H1 (cell line): Measurements from ENCODE around the gene IGF2BP3. TPM values are rescaled to one million over a fixed set of nuclear protein-coding genes. Genes with fewer than 3 reads are reported as not detected.

Source experiments
- CTCF ChIA-PET: fragments of 300-600 bp; sonication (Branson Sonifier 250); formaldehyde crosslinking; loops from one replicate; lab custom pipeline; 2021; ENCODE audit not compliant: partially characterized antibody; lab: Charles Lee
- POLR2A ChIA-PET: fragments of 300-600 bp; sonication (Branson Sonifier 250); formaldehyde crosslinking; loops from one replicate; lab custom pipeline; 2021; ENCODE audit warnings: inconsistent platforms; ENCODE audit not compliant: partially characterized antibody; lab: Charles Lee
- DNase-seq, 2 experiments: peaks; one replicate each; pipeline versions ENCODE4 v3.0.0 to v3.0.0-alpha.2; 2010 to 2022; ENCODE audit warnings: low spot score in 2 of 2, low read depth in 1 of 2, mixed read lengths in 1 of 2
- FAIRE-seq: peaks from 2 replicates; lab custom pipeline; 2011; peaks lifted over from hg19 to GRCh38; lab: Jason Lieb, UNC
- H2AFZ ChIP-seq: 2 replicates; pipeline ENCODE4 v1.8.1; 2012; ENCODE audit warnings: low read length, inconsistent platforms
- H2AK5ac ChIP-seq: 2 replicates; pipeline ENCODE4 v1.6.1; 2013; ENCODE audit warnings: low read depth, low read length
- H2BK120ac ChIP-seq: replicated peaks from 2 replicates; pipeline ENCODE3; 2013; ENCODE audit warnings: low read depth, low read length, inconsistent platforms
- H2BK12ac ChIP-seq: 2 replicates; pipeline ENCODE4 v1.6.1; 2013; ENCODE audit warnings: low read depth, low read length
- H2BK15ac ChIP-seq: 2 replicates; pipeline ENCODE4 v1.6.1; 2013; ENCODE audit warnings: low read length
- H2BK20ac ChIP-seq: 2 replicates; pipeline ENCODE4 v1.6.1; 2013; ENCODE audit warnings: low read length
- H2BK5ac ChIP-seq: 2 replicates; pipeline ENCODE4 v1.6.1; 2013; ENCODE audit warnings: low read depth, low read length
- H3K14ac ChIP-seq: 2 replicates; pipeline ENCODE4 v1.6.1; 2013; ENCODE audit warnings: inconsistent platforms; ENCODE audit not compliant: insufficient read length
- H3K18ac ChIP-seq: 2 replicates; pipeline ENCODE4 v1.6.1; 2013; ENCODE audit warnings: low read length; ENCODE audit errors: extremely low read depth
- H3K23ac ChIP-seq: 2 replicates; pipeline ENCODE4 v1.6.1; 2013; ENCODE audit warnings: inconsistent platforms; ENCODE audit not compliant: insufficient read length
- H3K23me2 ChIP-seq: 2 replicates; pipeline ENCODE4 v1.6.1; 2013; ENCODE audit warnings: low read depth, low read length
- H3K27ac ChIP-seq: 2 replicates; pipeline ENCODE4 v1.6.1; 2011; ENCODE audit warnings: low read depth, low read length, inconsistent platforms
- H3K27me3 ChIP-seq, 4 experiments: replicated peaks in 1 of 4; 1 replicate in 1 of 4; 2 replicates in 3 of 4; pipeline versions ENCODE4 v1.6.1 to v1.8.1; 2011 to 2013; ENCODE audit warnings: low read length in 3 of 4, mild to moderate bottlenecking in 3 of 4, inconsistent platforms in 2 of 4, mixed read lengths in 2 of 4, moderate library complexity in 1 of 4; ENCODE audit not compliant: control insufficient read depth in 3 of 4, insufficient read depth in 3 of 4; ENCODE audit errors: extremely low read depth in 1 of 4
- H3K36me3 ChIP-seq, 4 experiments: 2 replicates each; pipeline versions ENCODE4 v1.6.1 to v1.8.1; 2011 to 2013; ENCODE audit warnings: mild to moderate bottlenecking in 4 of 4, low read length in 3 of 4, moderate library complexity in 2 of 4, control low read depth in 1 of 4, inconsistent platforms in 1 of 4; ENCODE audit not compliant: insufficient read depth in 4 of 4, control insufficient read depth in 2 of 4
- H3K4ac ChIP-seq: replicated peaks from 2 replicates; pipeline ENCODE3; 2013; ENCODE audit warnings: low read length, low read depth, mixed read lengths, inconsistent platforms; ENCODE audit not compliant: insufficient read length
- H3K4me1 ChIP-seq, 4 experiments: replicated peaks in 1 of 4; 1 replicate in 1 of 4; 2 replicates in 3 of 4; pipeline versions ENCODE4 v1.6.1 to v1.8.1; 2011 to 2013; ENCODE audit warnings: low read length in 3 of 4, inconsistent platforms in 2 of 4, mixed read lengths in 1 of 4; ENCODE audit not compliant: insufficient read depth in 4 of 4, control insufficient read depth in 3 of 4
- H3K4me2 ChIP-seq, 2 experiments: 2 replicates each; pipeline versions ENCODE4 v1.6.1 to v1.8.1; 2011 to 2013; ENCODE audit warnings: low read depth in 2 of 2, low read length in 2 of 2, control low read depth in 1 of 2, inconsistent platforms in 1 of 2, mild to moderate bottlenecking in 1 of 2; ENCODE audit not compliant: insufficient read depth in 1 of 2
- H3K4me3 ChIP-seq, 4 experiments: fragments of 200-600, 300-600 bp in 1 of 4; sonication (generic), shearing (Covaris generic), sonication (Bioruptor Twin) in 1 of 4; 2 replicates each; pipeline versions ENCODE4 v1.5.1 to v1.8.1; 2011 to 2016; ENCODE audit warnings: low read length in 4 of 4, low read depth in 3 of 4, control low read depth in 2 of 4, inconsistent platforms in 2 of 4, mild to moderate bottlenecking in 2 of 4, mixed read lengths in 1 of 4, moderate library complexity in 1 of 4; ENCODE audit not compliant: insufficient read depth in 2 of 4; ENCODE audit errors: extremely low read depth in 1 of 4
- H3K56ac ChIP-seq: replicated peaks from 2 replicates; pipeline ENCODE3; 2013; ENCODE audit warnings: low read depth, mild to moderate bottlenecking, mixed read lengths, low read length, inconsistent platforms; ENCODE audit not compliant: insufficient read length
- H3K79me1 ChIP-seq: 2 replicates; pipeline ENCODE4 v1.6.1; 2013; ENCODE audit warnings: low read depth, low read length, control low read depth
- H3K79me2 ChIP-seq, 2 experiments: 2 replicates each; pipeline versions ENCODE4 v1.6.1 to v1.8.1; 2012 to 2013; ENCODE audit warnings: low read length in 2 of 2, mild to moderate bottlenecking in 2 of 2, inconsistent platforms in 1 of 2; ENCODE audit not compliant: insufficient read depth in 2 of 2, control insufficient read depth in 1 of 2
- H3K9ac ChIP-seq, 4 experiments: replicated peaks in 1 of 4; 1 replicate in 1 of 4; 2 replicates in 3 of 4; pipeline versions ENCODE4 v1.6.1 to v1.8.1; 2011 to 2013; ENCODE audit warnings: low read depth in 3 of 4, low read length in 3 of 4, control low read depth in 2 of 4, mild to moderate bottlenecking in 2 of 4, moderate library complexity in 2 of 4, inconsistent platforms in 1 of 4; ENCODE audit errors: extremely low read depth in 1 of 4
- H3K9me3 ChIP-seq, 2 experiments: 2 replicates each; pipeline versions ENCODE4 v1.6.1 to v1.8.1; 2012 to 2013; ENCODE audit warnings: mild to moderate bottlenecking in 2 of 2, moderate library complexity in 2 of 2, control low read depth in 1 of 2, inconsistent platforms in 1 of 2, low read depth in 1 of 2, low read length in 1 of 2, mixed read lengths in 1 of 2; ENCODE audit not compliant: insufficient read depth in 2 of 2
- H4K20me1 ChIP-seq, 2 experiments: replicated peaks in 1 of 2; 2 replicates each; pipeline versions ENCODE3 to v1.8.1; 2011 to 2013; ENCODE audit warnings: inconsistent platforms in 2 of 2, low read length in 2 of 2, mild to moderate bottlenecking in 1 of 2; ENCODE audit not compliant: insufficient read depth in 2 of 2, control insufficient read depth in 1 of 2
- H4K5ac ChIP-seq: 2 replicates; pipeline ENCODE4 v1.6.1; 2013; ENCODE audit warnings: low read length, low read depth, mixed read lengths, inconsistent platforms; ENCODE audit not compliant: insufficient read length
- H4K8ac ChIP-seq: 2 replicates; pipeline ENCODE4 v1.8.0; 2013; ENCODE audit warnings: mild to moderate bottlenecking, moderate library complexity, low read length, inconsistent platforms; ENCODE audit not compliant: insufficient read depth; ENCODE audit errors: extremely low read depth
- H4K91ac ChIP-seq: replicated peaks from 2 replicates; pipeline ENCODE3; 2013; ENCODE audit warnings: low read length, mixed read lengths, inconsistent platforms; ENCODE audit not compliant: insufficient read length
- ASH2L ChIP-seq: fragments of 200-600, 300-600 bp; sonication (generic); IDR thresholded peaks from one replicate; pipeline ENCODE4 v1.7.1; 2017; ENCODE audit warnings: low read length
- CEBPB ChIP-seq: IDR thresholded peaks from 2 replicates; pipeline ENCODE4 v1.6.1; 2012; ENCODE audit warnings: low read depth, low read length
- KDM5A ChIP-seq: fragments of 200-600 bp; IDR thresholded peaks from 2 replicates; pipeline ENCODE4 v1.7.1; 2012; ENCODE audit warnings: mild to moderate bottlenecking, low read length, inconsistent platforms, mixed read lengths
- MAFK ChIP-seq: IDR thresholded peaks from 2 replicates; pipeline ENCODE4 v1.6.1; 2012; ENCODE audit warnings: low read depth, mild to moderate bottlenecking, improper control_type of control experiment, low read length
- RBBP5 ChIP-seq: IDR thresholded peaks from 2 replicates; pipeline ENCODE4 v1.7.1; 2012; ENCODE audit warnings: low read depth, mild to moderate bottlenecking, inconsistent platforms, low read length, moderate library complexity, borderline replicate concordance
- TAF7 ChIP-seq: optimal IDR thresholded peaks from 2 replicates; pipeline ENCODE3; 2011; ENCODE audit warnings: low read depth, mild to moderate bottlenecking, inconsistent platforms, low read length, moderate library complexity, borderline replicate concordance
- whole genome bisulfite sequencing, 2 experiments: shearing (Covaris generic) in 1 of 2; methylation state at CpG; one replicate each; pipeline versions ENCODE4 v1.1.6 to v1.1.7; 2013 to 2015; ENCODE audit warnings: low lambda C conversion rate in 2 of 2, mixed read lengths in 2 of 2, inconsistent platforms in 1 of 2, low coverage in 1 of 2, missing lambda C conversion rate in 1 of 2; ENCODE audit not compliant: insufficient replicate concordance in 2 of 2, insufficient coverage in 1 of 2, insufficient read length in 1 of 2; ENCODE audit errors: extremely low coverage in 1 of 2, missing lambda C conversion rate in 1 of 2; 5-methylcytosine and 5-hydroxymethylcytosine counted together
- polyA plus RNA-seq, 7 experiments: library from polyadenylated mRNA; depleted of rRNA in 3 of 7; stranded (reverse) in 5 of 7; unstranded in 2 of 7; fragments of >200 nt in 5 of 7; fragments of 200-250 nt in 2 of 7; gene quantifications; 1 replicate in 5 of 7; 2 replicates in 1 of 7; 4 replicates in 1 of 7; pipeline versions ENCODE4 v1.2.1 to v1.2.3, GENCODE V29; 2011 to 2013; ENCODE audit warnings: missing spikeins in 2 of 7, mixed read lengths in 2 of 7
- total RNA-seq: library from RNA; stranded (reverse); fragmentation: NEBNext Ultra II Directional; extraction: Animal tissue kit (Norgen Biotek cat#: 25700); gene quantifications from 2 replicates; pipeline ENCODE4 v1.2.1, GENCODE V29; 2021
- TF ChIP-seq, protein P1 (sequence below): IDR thresholded peaks from 2 replicates; pipeline ENCODE4 v1.6.1; 2012; ENCODE audit warnings: inconsistent platforms

Gene IGF2BP3
- total and polyA plus RNA-seq, 2 of the 8 experiments (the other 6 are each of a cell fraction or from before 2014, with no cell fraction given), result 66.3 to 193 TPM

DNA sequence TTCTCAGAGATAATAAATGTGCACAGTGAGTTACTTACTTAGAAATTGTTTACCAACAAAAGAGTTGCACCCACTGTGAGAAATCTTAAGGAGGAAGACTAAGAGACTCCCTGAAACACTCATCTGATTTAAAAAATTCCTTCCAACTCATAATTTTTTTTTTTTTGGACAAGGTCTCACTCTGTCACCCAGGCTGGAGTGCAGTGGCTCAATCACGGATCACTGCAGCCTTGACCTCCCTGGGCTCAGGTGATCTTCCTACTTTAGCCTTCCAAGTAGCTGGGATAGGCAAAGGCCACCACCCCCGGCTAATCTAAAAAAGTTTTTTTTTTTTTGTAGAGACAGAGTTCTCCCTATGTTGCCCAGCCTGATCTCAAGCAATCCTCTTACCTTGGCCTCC is 135.2 kb downstream of the IGF2BP3 start:
- DNase-seq, result no peak
- FAIRE-seq, result no peak
- no peak overlapping the region for H3K23ac ChIP-seq
- no peaks in the 10 kb centered on the region for H3K9me3 ChIP-seq
- H2BK120ac ChIP-seq, result no peak overlapping the region
- no peak overlapping the region for H3K14ac ChIP-seq
- H3K79me1 ChIP-seq, result peaks cover 3% of the 10 kb centered on the region; the same call in 1 of the 2 replicates
- H3K9ac ChIP-seq, result no peak overlapping the region
- H2BK20ac ChIP-seq, result no peak overlapping the region
- peaks cover 0 to 3% of the 10 kb centered on the region in 2 experiments for H4K20me1 ChIP-seq
- H3K36me3 ChIP-seq, result peaks cover 27 to 86% (median 62%) of the 10 kb centered on the region in 4 experiments
- H4K91ac ChIP-seq, result no peak overlapping the region
- H2AFZ ChIP-seq, result no peak overlapping the region
- H3K23me2 ChIP-seq, result no peaks in the 10 kb centered on the region
- no peak overlapping the region for H2BK5ac ChIP-seq
- no peak overlapping the region for H4K8ac ChIP-seq
- no peak overlapping the region for H2BK12ac ChIP-seq
- no peaks in the 10 kb centered on the region for H3K4me1 ChIP-seq
- H2AK5ac ChIP-seq, result no peak overlapping the region
- ChIA-PET CTCF (interaction anchor here (0.6 to 0.8 kb wide), 2 partner anchors 23 to 105 kb away, joined by 3 read pairs; no protein-coding TSS in a partner anchor), POLR2A (interaction anchor here (0.6 to 1.3 kb wide), 2 partner anchors 11 to 16 kb away, joined by 3 read pairs; no protein-coding TSS in a partner anchor)
- H4K5ac ChIP-seq, result no peak overlapping the region
- no peak overlapping the region for H3K56ac ChIP-seq
- no peak overlapping the region for H3K4ac ChIP-seq
- no peak overlapping the region for H3K18ac ChIP-seq
- no peaks in the 10 kb centered on the region for H3K79me2 ChIP-seq
- H3K27me3 ChIP-seq, result no peaks in the 10 kb centered on the region
- H3K4me2 ChIP-seq, result no peak overlapping the region
- H2BK15ac ChIP-seq, result no peak overlapping the region
- H3K4me3 ChIP-seq, result no peak overlapping the region
- WGBS, 2 experiments, result 95% methylated on average over 2 of the region's 2 CpGs; no CpG with 5 or more reads in 1 of the 2 experiments
- no peak overlapping the region for H3K27ac ChIP-seq
- TF ChIP-seq CEBPB (no peak), ASH2L (no peak), MAFK (no peak), KDM5A (no peak), RBBP5 (no peak), TAF7 (no peak)
- TF ChIP-seq, protein P1, sequence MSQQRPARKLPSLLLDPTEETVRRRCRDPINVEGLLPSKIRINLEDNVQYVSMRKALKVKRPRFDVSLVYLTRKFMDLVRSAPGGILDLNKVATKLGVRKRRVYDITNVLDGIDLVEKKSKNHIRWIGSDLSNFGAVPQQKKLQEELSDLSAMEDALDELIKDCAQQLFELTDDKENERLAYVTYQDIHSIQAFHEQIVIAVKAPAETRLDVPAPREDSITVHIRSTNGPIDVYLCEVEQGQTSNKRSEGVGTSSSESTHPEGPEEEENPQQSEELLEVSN, result no peak
